ENCODE data around the gene CCL18.
"Not testable (repeated sequence)": the region's sequence is repeated elsewhere in the genome, so short reads cannot be mapped to it uniquely, and the experiment has no call there.

Gene CCL18

DNA sequence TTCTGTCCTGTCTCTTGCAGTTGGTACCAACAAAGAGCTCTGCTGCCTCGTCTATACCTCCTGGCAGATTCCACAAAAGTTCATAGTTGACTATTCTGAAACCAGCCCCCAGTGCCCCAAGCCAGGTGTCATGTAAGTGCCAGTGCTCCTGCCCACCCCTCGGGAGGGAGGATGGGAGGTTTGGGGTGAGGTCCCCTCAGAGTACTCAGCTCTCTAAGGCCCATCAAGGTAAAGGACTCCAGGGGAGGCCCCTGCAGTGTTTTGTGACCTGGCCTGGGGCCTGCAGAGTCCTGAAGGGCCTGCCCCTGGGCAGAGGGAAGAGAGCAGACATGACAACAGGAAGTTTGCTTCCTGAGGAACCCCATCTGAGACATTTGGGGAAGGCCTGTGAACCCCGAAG is 6.4 kb downstream of the CCL18 start:
- Histone ChIP-seq H3K4me3 (no peak overlapping the region), H3K27ac (no peak overlapping the region)
- no peak for DNase-seq (ENCODE audit: low spot score)
- TF ChIP-seq, protein P1, sequence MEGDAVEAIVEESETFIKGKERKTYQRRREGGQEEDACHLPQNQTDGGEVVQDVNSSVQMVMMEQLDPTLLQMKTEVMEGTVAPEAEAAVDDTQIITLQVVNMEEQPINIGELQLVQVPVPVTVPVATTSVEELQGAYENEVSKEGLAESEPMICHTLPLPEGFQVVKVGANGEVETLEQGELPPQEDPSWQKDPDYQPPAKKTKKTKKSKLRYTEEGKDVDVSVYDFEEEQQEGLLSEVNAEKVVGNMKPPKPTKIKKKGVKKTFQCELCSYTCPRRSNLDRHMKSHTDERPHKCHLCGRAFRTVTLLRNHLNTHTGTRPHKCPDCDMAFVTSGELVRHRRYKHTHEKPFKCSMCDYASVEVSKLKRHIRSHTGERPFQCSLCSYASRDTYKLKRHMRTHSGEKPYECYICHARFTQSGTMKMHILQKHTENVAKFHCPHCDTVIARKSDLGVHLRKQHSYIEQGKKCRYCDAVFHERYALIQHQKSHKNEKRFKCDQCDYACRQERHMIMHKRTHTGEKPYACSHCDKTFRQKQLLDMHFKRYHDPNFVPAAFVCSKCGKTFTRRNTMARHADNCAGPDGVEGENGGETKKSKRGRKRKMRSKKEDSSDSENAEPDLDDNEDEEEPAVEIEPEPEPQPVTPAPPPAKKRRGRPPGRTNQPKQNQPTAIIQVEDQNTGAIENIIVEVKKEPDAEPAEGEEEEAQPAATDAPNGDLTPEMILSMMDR (IDR thresholded peaks at IDR 0.05) = no peak

DNA sequence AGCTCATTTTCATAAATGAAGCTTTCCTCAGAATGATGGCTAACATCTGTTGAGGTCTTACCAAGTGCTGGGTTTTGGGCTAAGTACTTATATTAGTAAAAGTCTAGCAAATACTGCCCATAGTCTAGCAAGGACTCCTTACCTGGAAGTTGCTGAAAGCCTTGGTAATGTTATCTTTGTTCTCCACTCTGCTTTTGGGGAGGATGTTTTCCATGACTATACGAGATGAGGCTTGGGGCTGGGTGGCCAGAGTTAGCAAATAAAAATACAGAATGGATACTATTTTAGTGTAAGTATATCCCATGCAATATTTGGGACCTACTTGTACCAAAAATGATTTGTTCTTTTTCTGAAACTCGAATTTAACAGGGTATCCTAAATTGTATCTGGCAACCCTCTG is 7.7 kb downstream of the CCL18 start:
- DNase-seq (ENCODE audit: low spot score) = no peak
- TF ChIP-seq, protein P1 (IDR thresholded peaks at IDR 0.05) = no peak
- no peak overlapping the region for H3K27ac ChIP-seq
- H3K4me3 ChIP-seq = no peak overlapping the region

DNA sequence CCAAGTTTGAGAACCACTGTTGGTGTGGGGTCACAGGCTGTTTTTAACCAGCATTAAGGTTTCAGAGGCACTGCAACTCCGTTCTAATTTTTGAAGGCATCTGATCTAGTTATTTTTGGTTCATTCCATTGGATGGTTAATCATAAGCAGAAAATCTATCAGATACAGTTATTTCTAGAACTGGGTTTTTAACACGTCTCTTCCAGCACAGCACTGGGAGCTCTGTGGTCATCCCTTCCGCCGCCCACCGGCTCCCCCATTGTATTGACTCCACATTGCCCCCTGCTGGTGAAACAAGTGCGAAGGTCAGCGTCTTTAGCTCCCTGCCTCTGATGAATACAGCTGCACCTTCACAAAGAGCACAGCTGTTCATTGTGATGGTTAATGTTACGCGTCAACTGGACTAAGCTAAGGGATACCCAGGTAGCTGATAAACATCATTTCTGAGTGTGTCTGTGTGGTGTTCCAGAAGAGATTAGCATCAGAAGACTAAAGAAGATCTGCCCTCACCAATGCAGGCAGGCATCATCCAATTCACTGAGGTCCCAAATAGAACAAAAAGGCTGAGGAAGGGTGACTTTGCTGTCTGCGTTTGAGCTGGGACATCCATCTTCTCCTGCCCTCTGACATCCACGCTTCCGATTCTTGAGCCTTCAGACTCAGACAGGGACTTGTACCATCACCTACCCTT is 8.5 kb downstream of the CCL18 start:
- Histone ChIP-seq H3K4me3 (no peak overlapping the region), H3K27ac (no peak overlapping the region)
- no peak for DNase-seq (ENCODE audit: low spot score)
- TF ChIP-seq, protein P1 (IDR thresholded peaks at IDR 0.05) = peak; percentile 23

DNA sequence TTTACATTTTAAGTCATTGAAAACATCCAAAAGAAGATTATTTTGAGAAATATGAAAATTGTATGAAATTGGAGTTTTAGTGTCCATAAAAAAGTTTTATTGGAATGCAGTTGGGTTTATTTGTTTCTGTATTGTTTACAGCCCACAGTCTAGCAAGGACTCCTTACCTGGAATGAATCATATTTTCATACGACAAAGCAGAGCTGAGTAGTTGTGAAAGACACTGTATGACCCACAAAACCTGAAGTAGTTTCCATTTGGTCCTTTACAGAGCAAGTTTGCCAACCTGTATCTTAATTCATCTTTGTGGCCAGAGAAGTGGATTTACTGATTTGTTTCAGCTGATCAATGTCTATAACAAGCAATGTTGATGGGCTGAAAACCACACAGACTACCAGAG is 10.3 kb downstream of the CCL18 start:
- H3K27ac ChIP-seq = no peak overlapping the region
- H3K4me3 ChIP-seq = no peak overlapping the region
- DNase-seq (ENCODE audit: low spot score) = no peak
- TF ChIP-seq, protein P1 (IDR thresholded peaks at IDR 0.05) = no peak

DNA sequence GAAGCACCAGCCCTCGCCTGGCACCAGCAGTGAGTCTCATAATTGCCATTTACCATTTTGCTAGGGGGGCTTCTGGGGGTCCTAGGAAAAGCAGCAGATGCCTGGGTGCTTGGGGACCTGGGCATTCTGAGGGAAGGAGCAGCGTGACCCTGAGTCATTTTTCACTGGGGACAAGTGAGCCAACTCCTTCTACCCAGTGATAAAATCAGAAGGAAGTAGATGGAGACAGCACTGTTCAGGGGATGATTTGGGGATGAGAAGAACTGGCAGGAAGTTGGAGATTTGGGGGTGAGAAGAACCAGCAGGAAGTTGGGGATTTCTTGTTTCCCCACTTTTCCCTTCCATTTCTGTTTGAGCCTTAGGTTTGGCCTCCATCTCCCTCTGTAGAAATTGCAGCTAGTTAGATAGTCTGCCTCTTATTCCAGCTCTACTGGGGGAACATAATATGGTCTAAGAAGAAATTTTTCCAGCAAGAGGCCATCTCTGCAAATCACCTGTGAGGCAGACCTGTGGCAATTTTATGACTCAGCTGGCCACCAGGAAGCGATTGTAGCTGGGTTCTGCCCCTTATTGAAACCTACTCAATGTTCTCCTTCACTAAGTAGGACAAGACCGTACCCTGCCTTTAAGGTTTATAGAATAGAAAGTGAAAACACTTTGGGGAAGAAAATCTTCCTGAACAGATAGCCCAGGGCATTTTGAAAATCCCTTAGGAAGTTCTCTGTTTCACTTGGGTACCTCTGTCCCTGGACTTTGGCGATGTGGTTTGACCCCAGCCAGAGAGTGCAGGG is 17.8 kb downstream of the CCL18 start:
- DNase-seq (ENCODE audit: low spot score); H3K27ac ChIP-seq: not testable (repeated sequence)

DNA sequence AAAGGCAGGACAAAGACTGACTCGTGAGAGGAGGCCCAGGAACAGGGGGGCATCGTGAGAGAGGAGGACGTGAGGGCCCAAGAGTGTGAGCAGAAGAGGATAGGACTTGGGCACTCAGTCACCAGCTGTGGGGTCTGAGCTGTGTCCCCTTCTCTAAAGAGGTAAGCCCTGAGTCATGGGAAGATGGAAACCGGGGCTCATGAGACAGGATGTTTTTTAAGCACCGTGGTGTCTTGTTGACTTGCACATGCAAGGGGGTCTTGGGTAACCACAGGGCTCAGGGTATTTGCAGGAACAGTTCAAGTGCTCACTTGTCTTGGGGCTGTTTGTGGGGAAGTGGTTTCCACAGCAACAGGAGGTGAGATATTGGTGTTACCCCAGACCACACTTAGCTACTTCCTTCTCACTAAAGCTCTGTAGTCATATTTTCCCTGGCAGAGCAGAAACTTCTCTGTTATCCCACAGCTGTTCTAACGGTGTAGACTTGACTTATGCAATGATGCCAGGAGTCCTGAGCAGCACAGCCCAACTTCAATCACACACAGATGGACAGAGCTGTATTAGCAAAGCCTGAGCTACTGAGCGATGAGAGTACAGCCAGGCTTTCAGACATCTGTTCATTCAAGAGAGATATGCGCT is 18.5 kb downstream of the CCL18 start:
- DNase-seq (ENCODE audit: low spot score); H3K4me3 ChIP-seq: not testable (repeated sequence)
- peak overlapping the region in 1 of 2 donors; percentile 11 for H3K27ac ChIP-seq

More for the DNA sequence above, 17.8 kb downstream of the CCL18 start:
- not testable (repeated sequence) for H3K4me3 ChIP-seq

DNA sequence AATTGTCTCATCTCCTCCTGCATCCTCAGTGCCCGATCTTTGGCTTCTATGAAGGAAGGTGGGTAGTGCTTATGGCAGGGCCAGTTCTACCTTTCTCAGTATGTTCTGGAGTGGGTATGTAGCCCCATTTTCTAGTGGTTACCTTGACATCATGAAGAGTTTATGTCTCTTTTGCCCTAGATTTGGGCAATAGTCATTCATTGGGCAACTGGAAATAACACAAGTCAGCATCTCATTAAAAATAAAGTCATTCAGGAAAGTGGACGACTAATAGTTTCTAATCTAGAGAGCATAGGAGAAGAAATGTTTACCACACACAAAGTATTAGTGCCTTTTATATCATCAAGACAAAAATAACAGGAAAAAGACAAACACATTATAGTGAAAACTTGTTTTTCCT is 19.6 kb downstream of the CCL18 start:
- H3K27ac ChIP-seq; DNase-seq (ENCODE audit: low spot score); H3K4me3 ChIP-seq: not testable (repeated sequence)

DNA sequence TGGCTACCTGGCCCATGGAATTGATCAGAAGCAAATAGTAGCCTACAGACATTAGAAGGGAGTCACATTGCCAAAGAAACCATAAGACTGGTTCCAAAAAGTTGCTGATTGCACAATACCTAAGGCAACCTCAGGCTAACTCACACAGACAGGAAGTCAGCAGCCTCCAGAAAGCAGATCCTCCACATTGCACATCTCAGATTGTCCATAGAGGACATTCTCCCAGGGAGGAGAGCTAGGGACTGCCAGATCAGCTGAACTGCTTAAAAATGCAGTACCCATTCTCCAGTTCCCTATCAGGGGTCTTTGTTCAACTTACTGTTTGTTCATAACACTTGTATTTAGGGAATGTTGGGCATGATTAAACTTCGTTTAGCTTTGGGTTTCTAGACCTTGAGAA is 21.7 kb downstream of the CCL18 start:
- H3K4me3 ChIP-seq = no peak overlapping the region
- TF ChIP-seq, protein P1 (IDR thresholded peaks at IDR 0.05) = no peak
- DNase-seq (ENCODE audit: low spot score) = no peak
- no peak overlapping the region for H3K27ac ChIP-seq
